Smooth muscle cell of the brain vasculature (primary cell): ENCODE measurements around the gene ASTN1.

Experiments used
- DNase-seq: peaks from one replicate; pipeline ENCODE4 v3.0.0-alpha.2; 2012; ENCODE audit warnings: low read depth, low spot score

Gene ASTN1

DNA sequence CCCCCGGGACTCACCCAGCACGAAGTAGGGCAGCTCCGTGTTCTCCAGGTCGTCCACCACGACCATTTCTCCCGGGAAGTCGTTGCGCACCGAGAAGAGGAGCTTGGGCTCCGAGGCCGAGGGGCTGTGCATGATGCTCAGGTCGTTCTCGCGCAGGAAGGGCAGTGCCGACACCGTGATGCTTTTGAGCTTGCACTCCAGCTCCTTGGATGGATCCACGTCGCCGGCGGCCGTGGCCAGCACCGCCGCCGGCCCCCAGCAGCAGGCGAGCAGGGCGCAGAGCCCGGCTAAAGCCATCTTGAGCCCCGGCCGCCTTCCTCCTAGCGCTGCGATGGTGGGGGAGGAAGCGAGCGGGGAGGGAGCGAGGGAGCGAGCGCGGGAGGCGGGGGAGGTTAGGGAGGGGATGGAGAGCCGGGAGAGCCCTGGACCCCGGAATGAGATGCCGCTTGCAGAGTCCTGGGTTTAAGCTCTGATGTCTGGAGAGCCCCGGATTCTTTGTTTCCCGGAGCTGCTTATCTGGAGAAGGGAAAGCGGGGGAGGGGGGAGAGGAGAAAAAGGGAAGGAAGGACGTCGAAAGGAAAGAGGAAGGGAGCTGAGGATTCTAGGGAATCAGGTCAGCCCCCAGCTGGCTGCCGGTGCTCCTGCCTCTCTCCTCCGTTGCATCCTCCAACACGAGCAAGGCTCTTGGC lies at the start of gene ASTN1:
Gene ASTN1 (minus strand): TSS at position 333 of the 689 bp plus-strand sequence. CDS start 36 bp downstream, at position 297.
- no peak for DNase-seq

DNA sequence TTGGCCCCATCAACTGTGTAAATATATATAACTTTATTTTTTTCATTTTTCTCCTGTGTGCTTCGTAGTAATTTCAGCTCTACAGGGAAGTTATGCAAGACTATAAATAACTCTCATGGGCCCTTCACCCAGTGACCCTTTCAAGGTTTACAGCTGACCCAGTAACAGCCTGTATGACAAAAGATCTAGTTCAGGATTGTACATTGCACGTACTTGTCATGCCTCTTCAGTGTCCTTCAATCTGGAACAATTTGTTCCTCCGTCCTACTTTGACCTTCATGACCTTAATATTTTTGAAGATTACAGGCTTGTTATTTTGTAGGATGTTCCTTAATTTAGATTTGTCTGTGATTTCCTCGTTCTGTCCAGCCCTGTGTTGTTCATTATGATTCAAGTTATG lies 46.7 kb upstream of the ASTN1 start:
- DNase-seq = no peak

DNA sequence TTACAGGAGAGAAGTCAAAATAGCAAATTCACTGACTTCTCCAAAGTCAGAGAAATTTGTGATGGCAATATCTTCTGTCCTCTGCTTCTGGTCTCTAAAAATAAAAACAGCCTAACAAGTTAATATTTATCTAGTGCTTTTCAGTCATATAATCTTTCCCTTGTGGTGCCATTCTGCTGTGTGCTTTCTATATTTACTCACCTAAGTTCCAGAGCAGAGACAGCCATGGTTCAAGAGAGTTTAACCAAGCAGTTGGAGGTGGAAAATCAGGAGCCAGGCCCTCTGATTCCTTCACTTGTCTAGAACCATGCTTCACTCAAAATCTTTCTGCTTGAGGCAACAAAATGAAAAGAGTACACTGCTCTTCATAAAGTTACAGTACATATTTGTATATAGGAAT lies 45.6 kb upstream of the ASTN1 start:
- no peak for DNase-seq

DNA sequence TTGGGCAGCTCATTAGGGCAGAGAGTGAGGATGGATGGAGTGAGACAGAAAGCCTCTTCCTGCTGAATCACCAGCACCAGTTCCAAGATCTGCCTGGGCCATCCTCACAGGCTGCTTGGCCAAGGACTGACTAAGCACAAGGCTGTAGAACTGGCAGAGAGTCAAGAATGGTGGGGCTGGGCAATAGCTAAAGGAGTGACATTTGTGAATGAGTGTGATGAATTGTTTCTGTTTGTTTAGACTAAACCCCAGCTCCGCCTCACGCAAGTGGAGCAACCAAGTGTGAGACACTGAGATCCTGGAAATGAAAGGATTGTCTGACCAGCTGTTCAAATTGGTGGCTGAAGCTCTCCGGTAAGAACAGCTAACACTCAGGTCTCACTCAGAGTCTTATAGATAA lies 44.8 kb upstream of the ASTN1 start:
- peak; percentile 9 for DNase-seq

DNA sequence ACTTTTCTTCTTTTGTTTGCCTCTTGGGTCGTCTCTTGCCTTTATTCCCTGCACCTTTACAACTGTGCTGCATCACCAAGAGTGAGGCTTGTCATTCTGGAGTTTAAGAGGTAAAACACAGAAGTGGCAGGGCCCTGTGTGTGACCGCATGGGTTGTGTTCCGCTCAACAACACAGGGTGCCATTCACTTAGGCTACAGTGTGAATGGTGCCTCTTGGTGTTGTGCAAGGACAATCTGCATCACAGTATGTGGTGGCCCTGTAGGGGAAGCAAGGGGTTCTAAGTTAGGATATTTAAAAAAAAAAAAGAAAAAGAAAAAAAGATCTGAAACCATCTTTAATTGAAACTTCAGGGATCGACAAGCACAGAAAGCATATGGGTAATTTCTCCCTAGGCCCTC lies 44.4 kb upstream of the ASTN1 start:
- no peak for DNase-seq

DNA sequence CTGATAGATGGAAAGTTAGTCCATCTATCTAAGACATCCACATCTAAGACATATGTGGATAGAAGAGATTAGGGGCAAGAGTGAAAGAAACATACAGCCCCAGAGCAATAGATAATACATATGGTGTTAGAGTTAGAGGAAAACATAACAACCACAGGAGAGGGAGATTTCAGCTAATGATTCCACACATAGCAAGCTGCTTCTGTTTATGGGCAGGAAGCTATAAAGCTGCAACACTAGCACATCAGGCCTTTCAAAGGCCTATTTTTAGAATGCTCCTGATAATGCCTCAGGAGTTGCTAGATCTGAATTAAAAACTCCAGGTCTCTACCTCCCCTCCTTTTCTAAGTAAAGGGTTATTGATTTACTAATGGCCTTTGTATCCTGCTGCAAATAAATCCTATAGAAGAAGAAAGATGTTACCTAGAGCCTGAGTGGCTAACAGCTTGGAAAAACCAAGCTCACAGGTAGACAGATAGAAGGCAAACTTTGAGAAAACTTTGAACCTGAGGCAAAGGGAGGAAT lies 42.4 kb upstream of the ASTN1 start:
- no peak for DNase-seq

DNA sequence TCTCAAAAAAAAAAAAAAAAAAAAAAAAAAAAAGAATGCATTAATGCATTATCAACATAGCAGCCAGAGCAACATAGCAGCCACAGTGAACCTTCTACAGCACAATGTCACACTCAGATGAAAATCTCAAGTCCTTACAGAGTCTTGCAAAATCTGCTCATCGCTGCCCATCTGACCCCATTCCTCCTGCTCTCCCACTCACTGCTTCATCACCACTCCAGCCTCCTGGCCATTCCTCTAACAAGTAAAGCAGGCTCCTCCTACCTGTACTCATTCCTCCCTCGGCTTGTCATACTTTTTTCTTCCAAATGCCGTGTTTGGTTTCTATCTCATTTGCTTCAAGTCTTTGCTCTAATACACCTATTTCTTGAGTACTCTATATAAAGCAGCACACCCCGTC lies 35.8 kb upstream of the ASTN1 start:
- DNase-seq = no peak

DNA sequence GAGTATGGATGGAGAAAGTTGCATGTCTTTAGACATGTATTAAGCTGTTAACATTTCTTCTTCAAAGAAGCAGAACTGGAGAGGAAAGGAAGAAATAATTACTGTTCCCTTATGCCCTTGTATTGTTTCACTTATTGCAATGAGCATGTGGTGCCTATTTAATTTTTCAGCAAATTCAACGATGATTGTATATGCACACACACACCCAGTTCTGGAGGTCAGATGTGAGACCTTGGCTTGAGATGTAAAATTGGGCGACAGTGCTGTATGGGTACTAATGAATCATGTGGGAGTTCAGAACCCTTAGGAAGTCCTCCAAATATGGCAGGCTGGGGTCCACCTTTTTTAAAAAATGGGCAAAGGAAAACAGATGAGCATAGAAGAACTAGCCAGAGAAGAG lies 33.7 kb upstream of the ASTN1 start:
- no peak for DNase-seq

DNA sequence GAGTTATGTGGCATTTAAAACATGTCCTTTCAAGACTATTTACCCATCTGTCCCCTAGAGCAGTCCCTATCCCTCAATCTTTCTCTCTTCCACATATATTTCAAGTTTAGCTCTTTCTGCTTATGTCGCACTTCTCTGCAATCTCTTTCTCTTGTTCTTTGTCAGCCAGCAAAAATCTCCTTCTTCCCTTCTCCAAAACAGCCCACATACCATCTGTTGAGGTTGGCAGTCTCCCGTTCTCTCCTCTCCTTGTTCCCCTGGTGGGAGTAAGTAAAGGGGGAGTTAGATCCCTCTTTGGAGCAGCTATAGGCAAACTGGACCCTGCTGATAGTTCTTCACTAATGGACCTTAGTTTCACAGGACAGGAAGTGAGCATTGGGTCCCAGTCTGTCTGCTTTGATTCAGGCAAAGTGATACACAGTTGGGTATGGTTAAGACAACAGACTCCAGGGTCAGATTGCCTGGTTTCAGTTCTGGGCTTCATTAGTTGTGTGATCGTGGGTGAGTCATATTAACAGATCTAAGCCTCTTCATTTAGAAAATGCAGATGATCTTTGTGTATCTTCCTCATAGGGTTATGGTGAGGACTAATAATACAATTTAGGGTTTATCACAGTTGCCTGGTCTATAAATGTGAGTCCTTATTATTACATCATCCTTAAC lies 25.9 kb upstream of the ASTN1 start:
- DNase-seq = no peak

DNA sequence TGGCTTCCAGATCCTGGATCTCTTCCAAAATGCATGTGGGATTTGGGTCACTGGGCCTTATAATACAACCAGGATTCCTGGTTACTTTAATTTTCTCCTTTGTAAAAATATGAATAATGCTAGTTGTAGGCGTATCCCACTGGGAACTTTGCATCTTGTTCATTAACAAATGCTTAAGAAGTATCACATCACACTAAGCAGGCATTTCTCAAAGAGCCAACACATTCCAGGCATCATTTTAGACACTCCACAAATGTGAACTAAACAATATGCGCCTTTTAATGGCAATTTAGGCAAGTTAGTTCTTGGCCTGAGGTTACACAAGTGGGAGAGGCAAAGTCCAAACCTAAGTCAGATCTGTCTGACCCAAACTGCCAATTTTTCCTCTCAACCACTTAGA lies 22.1 kb upstream of the ASTN1 start:
- DNase-seq = no peak

DNA sequence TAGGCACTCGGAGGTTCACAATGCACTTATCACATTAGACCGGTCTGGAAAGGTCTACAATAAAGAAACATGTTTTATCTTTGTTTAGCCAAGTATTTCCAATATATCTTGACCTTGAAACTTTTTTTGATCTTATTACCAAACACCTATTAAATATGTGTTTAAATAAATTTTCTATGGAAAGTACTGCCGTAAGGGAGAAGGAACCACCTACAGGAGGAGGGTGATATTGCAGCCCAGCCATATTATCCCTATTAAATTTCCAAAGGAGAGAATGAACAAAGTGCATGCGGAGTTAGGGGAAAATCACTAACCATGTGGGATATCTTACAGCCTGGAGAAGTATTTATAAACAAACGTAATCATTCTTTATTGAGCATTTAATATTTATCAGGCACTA lies 20.7 kb upstream of the ASTN1 start:
- no peak for DNase-seq

DNA sequence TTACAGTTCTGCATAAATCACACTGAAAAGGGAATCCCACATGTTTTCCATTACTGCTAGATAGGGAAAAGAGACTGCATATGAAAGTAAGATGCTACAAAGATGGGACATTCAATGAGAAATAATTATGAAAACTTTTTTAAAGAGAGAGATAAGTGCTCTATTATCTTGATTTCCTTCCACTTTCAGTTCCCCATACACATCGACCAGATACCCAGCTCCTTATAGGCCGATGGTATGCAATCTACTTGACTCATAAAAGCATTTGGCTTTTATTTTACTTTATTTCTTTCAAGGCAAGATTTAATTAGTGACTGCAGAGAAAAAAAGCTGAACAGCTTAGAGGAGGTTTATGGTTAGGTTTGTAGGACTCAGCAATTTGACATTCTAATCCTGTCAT lies 19.3 kb upstream of the ASTN1 start:
- DNase-seq = no peak

DNA sequence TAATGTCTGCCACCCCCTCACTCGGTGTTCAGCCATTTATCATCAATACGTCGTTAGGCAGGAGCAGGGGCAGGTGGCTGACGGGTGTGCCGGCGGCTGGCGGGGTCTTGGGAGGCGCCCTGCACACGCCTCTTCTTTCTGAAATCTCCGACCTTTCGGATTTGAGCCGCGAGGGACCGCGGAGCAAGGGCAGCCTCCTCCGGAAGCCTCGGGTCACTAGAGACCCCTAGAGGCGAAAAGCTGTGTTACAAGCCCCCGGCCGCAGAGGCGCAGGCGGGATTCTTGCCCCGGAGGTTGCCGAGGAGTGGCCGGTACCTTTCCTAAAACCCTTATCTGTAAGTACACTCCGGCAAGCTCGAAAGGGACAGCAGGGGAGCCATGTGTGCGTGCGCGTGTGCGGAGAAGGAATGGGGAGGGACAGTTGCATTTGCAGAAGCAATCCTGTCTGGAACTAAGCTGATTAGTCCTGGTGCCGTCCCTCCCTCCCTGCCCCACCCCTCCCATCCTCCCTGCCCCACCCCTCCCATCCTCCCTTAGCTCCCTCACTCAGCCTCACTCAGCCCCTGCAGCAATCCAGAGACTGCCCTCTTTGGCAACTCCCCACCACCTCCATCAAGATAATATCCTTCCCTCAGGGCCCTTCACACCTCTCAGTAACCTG lies 17.2 kb upstream of the ASTN1 start:
- no peak for DNase-seq

DNA sequence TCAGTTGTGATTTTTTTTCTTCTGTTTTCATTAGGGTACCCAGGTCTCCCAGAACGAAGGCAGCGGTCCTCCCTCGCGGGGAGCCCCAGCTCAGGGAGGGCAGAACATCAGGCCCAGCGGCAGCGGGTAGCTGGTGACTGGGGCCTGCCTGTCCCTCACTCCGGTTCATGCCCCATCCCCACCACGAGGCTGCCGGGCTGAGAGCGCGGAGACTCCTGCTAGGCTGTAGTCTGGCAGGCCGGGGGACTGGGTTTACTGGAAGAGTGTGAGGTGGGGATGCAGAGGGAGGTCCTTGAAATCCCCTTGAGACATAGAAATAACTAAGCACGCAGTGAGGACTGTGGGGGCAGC lies 16.7 kb upstream of the ASTN1 start:
- DNase-seq = no peak

DNA sequence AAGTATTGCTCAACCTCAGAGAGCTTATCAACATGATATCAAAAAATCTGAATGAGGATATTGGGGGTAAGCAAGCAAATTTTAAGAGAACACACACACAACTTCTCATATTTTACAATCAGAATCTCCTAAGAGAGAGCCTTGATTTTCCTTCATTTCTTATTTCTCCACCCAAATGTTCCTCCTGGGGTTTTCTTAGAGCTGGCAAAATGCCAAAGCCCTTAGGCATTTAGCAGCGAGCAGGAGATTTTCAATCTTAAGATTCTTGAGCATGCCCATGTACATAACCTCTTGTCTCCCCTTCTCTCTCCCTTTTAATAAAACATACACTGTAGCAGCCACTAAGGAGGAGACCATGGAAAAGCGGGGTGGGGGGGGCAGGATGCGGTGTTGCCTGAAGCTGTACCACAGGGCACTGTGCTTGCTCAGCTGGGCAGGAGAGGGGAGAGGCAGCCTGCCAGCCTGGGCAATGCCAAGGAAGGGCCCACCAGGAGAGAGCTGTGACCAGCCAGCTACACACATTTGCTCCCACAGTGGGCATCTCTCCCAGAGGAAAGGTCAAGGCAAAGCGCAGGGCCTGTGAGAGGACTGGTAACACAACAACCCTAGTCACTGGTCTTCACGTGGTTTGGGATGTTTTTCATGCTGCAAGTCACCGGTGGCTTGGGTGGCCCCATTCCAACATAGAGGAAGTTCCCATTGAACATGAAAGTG lies 10.6 kb upstream of the ASTN1 start:
- no peak for DNase-seq

DNA sequence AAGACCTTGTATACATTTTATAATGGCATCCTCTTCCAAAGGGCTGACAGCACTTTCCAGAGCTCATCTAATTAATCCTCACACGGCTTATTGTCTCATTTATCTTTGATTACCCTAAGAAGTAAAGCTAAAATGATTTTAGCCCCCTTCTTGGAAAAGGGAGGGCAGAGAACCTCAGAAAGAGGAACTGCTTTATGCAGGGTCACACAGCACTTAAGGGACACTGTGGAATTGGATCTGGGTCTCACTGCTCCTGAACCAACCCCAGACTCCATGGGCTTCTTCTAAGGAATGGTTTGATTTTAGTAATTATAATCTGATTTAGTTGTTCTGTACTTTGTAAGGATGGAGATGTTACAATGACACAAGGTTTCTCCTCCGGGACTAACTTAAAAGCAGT lies 9.5 kb upstream of the ASTN1 start:
- no peak for DNase-seq

DNA sequence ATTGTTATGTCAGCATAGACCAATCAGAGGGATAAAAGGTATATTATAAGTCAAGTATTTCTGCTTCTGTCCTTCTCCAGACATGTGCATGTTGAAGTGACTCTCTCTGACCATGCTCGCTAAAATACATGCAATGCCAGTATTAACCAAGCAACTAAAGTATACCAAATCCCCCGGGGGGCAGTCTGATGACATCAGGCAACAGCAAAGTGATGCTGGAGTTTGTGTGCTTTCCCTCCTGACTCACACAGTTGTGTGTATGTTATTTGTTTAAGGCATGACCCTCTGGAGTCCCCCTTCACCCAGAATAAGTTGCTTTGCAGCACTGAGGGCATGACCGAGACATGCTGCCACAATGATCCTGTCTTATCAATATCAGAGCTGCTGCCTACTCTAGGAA lies 8.4 kb upstream of the ASTN1 start:
- no peak for DNase-seq

DNA sequence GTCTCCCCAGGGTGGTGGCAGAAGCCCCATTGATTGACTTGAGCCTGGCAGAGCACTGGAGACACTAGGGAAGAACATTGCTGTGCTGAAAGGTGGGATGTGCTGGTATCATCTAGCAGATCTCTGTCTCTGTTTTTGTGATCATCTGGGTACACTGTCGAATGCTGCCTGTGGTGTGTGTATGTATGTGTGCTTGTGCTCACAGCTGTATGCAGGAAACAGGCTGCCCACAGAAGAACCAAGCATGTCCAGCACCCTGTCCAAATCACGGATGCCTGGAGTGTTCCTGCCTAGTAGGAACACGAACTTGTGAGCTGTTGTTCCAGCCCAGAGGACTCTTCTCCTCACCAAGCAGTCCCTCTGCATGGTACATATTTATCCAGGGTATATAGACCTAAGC lies 7.8 kb upstream of the ASTN1 start:
- no peak for DNase-seq

DNA sequence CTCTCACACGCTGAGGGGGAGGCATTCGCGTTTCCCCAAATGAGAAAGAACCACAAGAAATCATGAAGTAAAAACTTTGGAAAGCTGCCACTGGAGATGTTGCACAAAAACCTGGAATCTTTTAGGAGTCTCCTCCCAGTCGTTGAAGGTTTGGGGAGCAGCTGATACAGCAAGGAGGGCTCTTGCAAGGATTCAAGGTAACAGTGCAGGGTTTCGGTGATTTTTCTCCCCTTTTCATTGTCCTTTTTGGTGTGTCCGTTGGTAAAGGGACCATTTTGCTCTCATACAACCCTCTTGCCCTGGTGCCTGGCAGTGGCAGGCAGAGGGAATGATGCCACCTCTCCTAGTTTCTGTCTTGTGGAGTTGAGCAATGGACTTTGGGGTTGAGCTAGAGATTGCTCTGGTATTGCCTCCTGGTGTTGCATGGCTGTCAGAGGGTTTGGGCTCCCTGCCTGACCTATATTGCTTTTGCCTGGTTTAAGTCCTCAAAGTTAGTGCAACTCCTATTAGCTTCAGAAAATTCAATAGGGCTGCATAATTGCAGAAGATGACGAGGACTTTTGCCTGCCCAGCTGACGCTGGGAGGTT lies 7.1 kb upstream of the ASTN1 start:
- no peak for DNase-seq

DNA sequence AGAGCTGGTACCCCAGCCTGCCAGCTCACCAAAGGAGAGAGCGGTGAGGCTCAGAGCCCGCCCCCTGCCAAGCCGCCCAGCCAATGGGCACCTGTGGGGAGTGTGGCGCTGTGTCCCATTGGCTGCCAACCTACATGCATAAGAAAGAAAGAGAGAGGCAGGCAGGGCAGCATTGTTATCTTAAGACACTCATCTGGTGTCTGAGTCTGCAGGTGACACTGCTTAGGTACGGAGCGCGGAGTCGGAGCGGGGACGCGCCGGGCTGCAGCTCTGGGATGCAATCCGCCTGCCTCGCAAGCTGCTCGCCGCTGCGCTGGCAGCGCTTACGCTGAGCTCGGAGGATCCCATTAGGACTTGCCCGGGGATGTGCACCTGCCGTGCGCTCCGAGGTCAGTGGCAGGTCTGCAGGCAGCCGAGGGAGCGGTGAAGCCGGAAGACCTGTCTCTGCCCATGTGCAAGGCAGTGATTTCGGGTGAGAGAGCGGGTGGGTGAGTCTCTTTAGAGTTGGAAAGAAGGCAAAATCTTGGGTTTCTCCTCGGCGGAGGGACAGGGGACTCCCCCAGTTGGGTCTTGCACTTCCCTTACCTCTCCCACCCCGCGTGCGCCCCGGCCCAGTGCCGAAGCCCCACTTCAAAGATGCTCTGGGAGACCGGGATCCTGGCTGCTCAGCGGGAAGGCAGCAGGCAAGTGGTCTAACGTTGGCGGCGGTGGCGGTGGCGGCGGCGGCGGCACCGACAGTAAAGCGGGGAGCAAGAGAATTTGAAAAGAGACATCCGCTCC lies 6.4 kb upstream of the ASTN1 start, which contains the start of gene BRINP2:
Gene BRINP2 (plus strand): TSS at position 203 of the 780 bp plus-strand sequence. CDS start 58,919 bp downstream, outside the sequence.
- no peak for DNase-seq

DNA sequence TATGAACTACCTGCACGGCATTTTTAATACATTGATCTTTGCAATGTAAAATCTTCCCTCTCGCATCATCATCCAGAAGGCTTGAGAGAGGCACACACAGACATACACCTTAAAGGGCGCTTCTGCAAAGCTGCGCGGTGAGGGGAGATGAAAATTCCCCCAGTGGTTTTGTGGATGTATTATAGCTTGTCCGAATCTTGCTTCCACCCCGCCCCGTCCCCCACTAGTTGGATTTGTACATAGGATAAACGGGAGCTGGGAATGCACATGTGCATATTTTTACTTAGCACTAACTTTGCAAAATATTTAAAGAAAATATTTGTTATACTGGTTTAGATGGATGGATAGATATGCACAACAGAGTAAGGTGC lies 542 bp upstream of the ASTN1 start:
- no peak for DNase-seq
